GM21381 (cell line): ENCODE data around the gene AGXT.

Experiments used
- ATAC-seq: cut with Tn5 transposase; IDR thresholded peaks from one replicate; pipeline ENCODE4 v1.9.1; 2021; ENCODE audit warnings: mild to moderate bottlenecking, moderate library complexity; ENCODE audit not compliant: unreplicated experiment

The AGXT gene

DNA sequence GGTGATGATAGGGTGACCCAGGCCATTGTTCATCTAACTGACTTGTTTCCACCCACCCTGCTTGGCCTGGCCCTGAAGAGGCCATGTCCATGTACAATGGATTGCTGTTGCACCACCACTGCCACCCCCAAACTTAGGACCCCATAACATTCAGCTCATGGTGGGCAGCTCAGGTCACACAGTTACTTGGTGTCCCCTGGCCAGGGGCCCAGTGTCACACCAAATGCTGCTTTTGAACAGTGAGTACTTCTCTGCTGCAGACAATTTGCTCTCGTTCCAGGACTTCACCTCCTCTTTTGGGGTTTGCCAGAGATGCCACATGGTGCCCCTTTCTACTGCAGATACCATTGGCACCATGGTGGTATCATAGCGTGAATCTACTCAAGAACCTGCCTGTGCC lies 15.6 kb downstream of the AGXT start:
- no peak for ATAC-seq

- no peak for ATAC-seq
Measured at GRCh38 chr2:240884745-240885144, 16.1 kb downstream of the AGXT start.

DNA sequence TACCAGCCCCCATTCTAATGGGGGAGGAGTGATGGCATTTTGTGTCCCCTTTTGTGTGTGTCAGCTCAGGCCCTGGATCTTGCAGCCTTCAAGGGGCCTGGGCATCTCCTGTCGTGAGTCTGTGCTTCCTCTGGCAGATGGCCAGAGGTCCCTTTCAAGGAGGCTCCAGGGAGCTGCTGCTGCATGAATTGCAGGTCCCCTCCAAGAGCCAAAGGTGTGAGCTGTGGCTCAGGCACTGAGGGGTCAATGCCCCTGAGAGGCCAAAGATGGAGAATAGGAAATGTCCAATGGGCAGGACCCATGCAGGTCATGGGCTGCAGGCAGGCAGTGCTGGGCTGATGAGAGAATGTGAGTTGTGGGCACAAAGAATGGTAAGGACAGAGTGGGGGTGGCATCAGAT lies 16.9 kb downstream of the AGXT start:
- no peak for ATAC-seq

DNA sequence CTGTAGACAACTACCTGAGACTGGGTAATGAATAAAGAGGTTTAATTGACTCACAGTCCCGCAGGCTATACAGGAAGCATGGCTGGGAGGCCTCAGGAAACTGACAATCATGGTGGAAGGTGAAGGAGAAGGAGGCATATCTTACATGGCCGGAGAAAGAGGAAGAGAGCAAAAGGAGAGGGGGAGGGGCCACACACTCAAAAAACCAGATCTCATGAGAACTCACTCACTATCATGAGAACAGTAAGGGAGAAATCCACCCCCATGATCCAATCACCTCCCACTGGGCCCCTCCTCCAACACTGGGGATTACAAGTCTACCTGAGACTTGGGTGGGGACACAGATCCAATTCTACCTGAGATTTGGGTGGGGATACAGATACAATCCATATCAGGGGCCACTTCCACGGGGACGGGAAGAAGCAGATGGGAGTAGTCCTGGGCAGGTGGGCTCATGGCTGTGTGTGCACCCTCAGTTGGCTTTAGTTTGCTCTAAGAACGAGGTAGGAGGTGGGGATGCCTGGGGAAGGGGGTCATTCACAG lies 17.5 kb downstream of the AGXT start:
- no peak for ATAC-seq

GRCh38 chr2:240886678-240887609 lies 18.3 kb downstream of the AGXT start:
- no peak for ATAC-seq

GRCh38 chr2:240887631-240888030 lies 19.0 kb downstream of the AGXT start:
- no peak for ATAC-seq

- no peak for ATAC-seq
Measured at GRCh38 chr2:240888130-240888889, 19.7 kb downstream of the AGXT start.

- ATAC-seq = no peak
Measured at GRCh38 chr2:240888890-240889573, 20.4 kb downstream of the AGXT start.

GRCh38 chr2:240889601-240890560 lies 21.3 kb downstream of the AGXT start:
- no peak for ATAC-seq

DNA sequence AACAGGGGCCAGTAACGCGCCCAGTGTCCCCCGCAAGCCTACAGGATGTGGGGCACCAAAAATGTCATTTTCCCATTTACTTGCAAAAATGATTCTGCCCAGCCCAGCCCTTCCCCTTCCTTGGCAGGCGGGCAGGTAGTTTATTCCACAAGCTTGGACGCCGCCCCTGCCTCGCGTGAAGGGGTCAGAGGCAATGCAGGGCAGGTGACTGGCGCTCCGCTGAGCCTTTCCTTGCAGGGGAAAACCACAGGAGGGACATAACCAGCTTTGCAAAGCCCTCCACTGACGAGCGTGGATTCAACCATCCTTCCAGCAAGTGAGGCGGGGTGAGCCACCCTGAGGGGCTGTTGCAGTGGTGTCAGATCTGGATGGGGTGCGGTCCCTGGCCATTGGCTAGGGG lies 22.1 kb downstream of the AGXT start:
- no peak for ATAC-seq

DNA sequence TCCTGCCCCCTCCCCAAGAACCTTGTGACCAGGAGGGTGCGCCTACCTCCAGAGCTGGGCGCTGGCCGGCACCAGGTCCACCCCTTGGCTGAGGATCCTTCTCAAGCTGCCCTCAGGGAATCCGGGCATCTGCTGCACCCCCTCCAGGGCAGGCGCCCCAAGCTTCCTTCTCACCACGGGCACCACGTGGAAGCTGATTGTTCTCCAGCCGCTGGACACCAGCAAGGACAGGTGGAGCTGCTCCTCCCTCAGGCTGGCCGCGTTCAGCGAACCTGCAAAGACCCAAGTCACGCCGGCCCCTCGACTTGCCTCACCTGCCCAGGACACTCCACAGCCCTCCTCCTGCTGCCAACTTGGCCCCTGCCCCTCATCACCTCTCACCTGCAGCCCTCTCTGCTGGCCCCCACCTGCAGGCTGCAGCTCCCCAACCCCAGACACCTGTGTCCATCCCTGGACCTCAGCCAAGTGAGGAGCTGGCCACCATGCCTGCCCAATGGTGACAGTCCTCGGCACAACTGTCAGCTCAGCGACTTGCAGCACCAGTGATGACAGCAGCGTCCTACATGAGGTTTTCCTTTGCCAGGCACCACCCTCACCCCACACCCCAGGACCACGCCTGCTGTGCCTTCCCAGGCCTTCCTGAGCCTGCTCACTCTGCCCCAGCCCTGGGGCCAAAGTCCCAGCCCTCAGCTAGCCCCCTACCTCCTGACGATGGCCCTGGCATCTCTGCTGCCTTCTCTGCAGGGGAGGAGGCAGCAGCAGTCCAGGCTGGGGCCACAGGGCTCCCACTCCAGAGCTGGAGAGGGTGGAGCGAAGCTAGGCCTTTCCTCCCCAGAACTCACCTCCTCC lies 23.1 kb downstream of the AGXT start:
- ATAC-seq = no peak

GRCh38 chr2:240892356-240892755 lies 23.7 kb downstream of the AGXT start:
- no peak for ATAC-seq

DNA sequence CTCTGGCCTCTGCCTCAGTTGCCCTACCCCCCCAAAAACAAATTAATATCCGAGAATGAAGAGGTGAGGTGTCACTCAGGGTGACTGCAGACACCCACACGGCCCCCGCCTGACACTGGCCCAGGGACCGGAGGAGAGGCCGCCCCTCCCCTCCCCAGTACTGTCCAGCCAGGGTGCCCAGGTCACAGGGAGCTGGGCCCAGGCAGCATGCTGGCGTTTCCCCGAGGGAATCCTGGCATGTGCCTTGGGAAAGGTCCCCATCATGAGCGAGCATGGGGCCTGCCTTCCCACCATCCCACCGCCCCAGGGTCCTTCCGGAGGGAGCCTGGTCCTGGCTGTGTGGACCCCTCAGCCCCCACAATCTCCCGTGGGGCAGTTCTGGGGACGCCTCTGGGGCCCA lies 24.3 kb downstream of the AGXT start:
- ATAC-seq = no peak

- no peak for ATAC-seq
Measured at GRCh38 chr2:240893363-240893844, 24.8 kb downstream of the AGXT start.

GRCh38 chr2:240894006-240894405 lies 25.4 kb downstream of the AGXT start:
- ATAC-seq = no peak

DNA sequence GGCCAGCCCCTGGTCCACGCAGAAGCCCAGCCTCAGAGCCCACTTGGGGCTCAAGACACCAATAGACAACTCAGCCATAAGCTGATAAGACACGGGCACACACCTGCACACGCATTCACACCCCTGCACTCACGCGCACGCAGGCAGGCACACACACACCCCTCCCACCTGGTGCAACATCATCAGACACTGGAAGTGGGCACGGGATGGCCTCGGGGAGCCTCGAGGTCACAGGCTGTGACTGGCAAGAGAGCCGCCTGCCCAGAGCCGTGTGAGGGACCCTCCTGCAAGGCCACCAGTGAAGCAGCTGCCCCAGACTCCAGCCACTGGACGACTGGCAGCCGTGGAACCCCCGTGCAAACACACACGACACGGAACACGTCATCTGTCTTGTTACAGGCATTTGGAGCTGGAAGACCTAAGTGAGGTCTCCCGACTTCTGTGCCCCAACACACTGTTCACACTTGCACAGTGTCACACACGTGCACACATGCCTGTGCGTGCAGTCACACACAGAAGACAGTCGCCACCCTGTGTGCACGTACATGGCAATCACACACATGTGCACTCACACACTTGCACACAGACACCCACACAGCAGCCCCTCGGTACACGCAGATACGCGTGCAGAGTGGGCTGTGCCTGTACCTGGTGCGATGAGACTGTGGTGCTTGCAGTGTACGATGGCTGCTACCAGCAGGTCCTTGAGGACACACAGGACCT lies 26.4 kb downstream of the AGXT start:
- no peak for ATAC-seq

- no peak for ATAC-seq
Measured at GRCh38 chr2:240895656-240896388, 27.2 kb downstream of the AGXT start, which contains the start of gene MAB21L4. MAB21L4 (minus strand) TSS chr2:240896156; CDS start chr2:240895997, 159 bp downstream.

DNA sequence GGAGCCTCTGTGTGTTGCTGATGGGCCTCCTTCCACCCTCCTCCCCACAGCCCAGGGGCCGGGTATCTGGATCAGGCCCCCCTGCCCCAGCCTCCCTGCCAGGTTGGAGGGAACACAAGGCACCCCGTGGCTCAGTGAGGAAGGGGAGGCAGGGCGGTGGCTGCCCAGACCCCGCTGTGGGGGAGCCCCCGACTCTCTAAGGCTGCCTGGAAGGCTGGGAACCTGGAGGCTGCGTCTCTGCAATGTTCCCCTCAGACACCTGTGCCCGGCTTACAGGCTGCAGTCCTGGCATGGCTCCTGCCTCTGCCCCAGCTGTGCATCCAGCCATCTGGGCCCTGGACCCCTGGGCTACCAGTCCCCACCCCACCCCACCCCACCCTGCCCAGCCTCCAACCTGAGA lies 27.8 kb downstream of the AGXT start:
- ATAC-seq = no peak
